GM21367 (cell line): Measurements from ENCODE around the gene ACO1.

Source experiments
- ATAC-seq: cut with Tn5 transposase; IDR thresholded peaks from one replicate; pipeline ENCODE4 v1.9.1; 2021; ENCODE audit not compliant: unreplicated experiment

The ACO1 gene

GRCh38 chr9:32382565-32383320 is 1.7 kb upstream of the ACO1 start:
- no peak for ATAC-seq

DNA sequence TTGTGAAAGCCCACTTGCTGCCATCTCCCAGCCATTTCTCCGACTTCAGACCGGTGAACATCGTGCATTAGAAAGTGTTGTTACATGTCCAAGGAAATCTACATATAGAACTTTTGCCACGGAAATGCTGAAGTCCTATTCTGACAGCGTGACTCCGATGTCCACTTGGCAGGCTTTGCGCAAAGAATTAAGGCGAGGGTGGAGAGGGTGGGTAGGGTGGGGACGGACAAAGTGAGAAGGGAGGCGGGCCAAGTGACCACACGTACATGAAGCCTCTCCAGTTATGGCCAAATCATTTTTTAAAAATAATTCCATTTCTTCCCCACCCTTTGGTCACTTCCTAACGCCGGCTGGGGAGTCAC is 460 bp upstream of the ACO1 start:
- no peak for ATAC-seq

DNA sequence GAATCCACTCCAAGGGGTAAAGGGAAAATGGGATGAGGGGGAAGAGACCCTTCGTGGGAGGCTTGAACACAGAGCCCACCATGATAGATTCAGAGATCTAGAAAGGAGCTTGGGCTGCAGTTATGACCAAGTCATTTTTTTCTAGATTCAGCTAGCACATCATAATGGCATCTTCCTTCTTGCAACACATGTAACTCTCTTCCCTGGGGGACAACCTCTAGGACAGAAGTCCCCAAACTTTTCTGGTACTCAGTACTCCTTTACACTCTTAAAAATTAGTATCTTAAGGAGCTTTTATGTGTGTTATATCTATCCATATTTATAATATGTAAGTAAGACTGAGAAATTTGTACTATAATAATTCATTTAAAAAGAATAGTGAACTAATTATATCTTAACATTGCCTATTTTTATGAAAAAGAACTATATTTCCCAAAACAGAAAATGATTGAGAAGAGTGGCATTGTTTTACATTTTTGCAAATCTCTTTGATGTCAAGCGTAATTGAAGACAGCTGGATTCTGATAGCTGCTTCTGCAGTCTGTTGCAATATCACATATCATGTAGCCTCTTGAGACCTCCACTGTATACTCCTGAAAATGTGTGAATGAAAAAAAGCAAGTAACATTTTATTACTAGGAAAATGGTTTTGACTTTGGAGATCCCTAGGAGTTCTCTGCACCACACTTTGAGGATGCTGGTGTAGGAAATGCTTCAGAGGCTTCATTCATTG is 875 bp downstream of the ACO1 start:
- no peak for ATAC-seq

GRCh38 chr9:32385885-32386283 is 1.4 kb downstream of the ACO1 start:
- ATAC-seq, result no peak

DNA sequence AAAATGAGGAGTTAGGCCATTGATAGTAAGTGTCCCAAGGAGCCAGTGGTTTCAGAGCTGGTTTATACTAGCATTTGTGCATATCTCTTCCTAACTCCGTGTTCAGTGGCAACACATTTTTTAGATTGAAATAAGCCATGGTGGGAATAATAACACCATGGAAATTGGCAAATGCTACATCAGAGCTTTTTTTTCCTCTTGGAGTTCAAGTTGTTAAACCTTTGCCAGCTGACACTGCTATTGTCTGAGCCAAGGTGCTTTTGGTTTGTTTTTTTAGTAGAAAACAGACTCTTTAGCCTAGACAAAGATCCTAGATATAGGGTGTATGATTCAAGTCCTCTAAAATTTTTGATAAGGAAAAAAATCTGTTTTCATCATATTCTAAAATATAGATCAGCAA is 2.8 kb downstream of the ACO1 start:
- no peak for ATAC-seq

- ATAC-seq, result no peak
Observed at GRCh38 chr9:32389365-32389764, 4.9 kb downstream of the ACO1 start.

GRCh38 chr9:32393911-32394310 is 9.5 kb downstream of the ACO1 start:
- ATAC-seq, result no peak

DNA sequence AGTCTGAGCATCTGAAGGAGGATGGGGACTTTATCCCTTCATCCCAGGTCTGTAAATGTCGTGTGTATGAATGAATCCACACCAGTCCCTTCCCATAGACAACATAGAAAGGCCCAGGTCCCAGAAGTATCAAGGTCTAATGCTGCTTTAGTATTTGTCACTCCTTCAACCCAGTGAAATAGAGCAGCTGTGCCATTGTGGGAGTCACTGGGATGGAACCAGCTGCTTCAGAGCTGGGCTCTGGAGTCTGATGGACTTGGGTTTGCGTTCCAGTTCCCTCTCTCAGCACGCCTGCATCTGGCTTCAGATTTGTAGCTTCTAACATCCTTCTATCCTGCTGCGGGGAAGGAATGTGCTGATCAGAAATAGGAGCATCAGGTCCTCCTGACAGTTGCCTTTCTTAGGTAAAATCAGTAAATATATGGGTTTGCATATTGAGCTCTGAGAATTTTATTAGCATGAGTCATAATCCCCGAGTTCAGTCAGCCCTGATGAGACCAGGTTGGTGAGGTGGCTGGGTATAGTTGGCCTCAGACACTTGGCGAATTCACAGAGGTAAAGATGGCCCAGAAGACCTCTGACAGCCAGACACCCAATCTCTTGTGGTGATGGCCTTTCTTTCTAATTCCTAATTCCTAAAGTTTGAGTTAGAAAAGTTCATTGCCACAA is 10.1 kb downstream of the ACO1 start:
- no peak for ATAC-seq

DNA sequence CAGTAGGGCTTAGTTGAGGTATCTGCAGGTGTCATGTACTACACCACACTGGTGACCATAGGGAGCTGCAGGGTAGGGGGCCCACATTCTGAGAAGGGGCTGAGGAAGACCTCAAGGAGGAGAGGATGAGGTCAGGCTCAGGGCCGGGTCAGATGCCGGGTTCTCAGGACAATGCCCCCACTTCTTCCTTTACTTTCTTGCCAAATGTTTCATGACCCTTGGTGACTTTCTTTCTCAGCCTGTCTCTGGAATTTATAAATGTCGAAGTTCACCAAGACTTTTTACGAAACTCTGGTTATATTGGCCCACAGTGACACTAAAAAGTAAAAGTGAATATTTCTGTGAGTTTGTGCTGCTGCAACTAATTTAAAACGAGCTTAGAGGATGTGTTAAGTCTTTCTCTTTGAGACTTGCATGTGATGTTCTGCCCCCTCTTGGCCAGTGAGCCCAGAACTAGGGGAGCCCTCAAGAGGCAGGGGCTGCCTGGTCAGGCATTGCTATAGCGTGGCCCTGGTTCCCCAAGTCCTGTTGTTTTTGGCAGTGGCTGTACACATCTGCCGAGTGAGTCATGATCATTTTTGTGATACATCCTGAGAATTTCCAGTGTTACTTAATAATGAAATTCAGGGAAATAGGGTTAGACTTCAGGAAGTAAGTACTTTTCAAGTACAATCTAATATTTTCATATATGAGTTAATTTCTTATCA is 11.2 kb downstream of the ACO1 start:
- no peak for ATAC-seq

- no peak for ATAC-seq
Observed at GRCh38 chr9:32398207-32398606, 13.8 kb downstream of the ACO1 start.

DNA sequence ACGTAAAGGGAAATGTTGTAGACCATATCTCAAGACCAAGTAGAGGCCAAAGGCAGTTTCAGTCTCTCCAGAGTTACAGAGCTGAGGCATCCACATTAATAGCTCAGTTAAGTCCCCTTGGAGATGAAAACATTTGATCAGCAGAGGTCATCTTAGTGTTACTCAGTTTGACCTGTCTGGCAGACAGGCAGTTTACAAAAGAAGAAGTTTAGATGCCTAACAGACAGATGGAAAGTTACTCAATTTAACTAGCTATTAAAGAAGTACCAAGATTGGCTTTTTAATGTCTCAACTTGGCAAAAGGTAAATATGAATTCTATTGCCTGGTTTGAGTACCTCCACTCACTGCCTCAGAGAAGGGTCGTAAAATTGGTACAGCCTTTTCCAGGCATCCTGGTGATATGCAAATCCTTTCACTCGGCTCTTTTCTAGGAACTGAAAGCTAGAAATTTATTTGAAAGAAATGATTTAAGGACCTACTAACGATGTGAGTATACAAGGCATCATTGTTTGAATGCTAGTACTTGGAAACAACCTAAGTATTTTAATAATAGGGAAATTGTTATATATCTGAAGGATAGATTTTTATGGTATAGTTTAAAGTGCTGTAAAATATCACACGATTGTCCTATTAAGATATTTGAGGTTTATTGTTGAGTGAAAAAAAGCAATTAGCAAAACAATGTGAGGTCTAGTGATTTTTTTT is 14.8 kb downstream of the ACO1 start:
- ATAC-seq, result no peak

- no peak for ATAC-seq
Observed at GRCh38 chr9:32401488-32401887, 17.0 kb downstream of the ACO1 start.

- ATAC-seq, result no peak
Observed at GRCh38 chr9:32403567-32404260, 19.3 kb downstream of the ACO1 start.

DNA sequence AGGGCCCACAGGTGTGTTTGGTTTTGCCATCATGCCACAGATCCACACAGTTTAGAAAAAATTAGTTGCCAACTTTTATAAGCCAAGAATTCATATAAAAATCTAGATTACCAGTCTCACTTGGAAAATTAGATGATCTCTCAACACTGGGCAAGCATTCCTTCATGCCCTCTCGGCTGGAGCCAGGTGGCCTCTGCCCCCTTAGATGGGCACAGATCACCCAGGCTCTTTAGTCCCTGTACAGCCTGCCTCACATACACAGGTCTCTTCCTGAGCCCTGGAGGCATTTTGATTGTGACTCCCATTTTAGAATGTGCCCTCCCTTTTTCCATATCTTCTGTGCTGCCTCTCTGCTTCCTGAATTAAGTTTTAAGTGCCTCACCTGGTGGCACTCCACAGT is 20.0 kb downstream of the ACO1 start:
- no peak for ATAC-seq

- ATAC-seq, result no peak
Observed at GRCh38 chr9:32404856-32405255, 20.4 kb downstream of the ACO1 start.

DNA sequence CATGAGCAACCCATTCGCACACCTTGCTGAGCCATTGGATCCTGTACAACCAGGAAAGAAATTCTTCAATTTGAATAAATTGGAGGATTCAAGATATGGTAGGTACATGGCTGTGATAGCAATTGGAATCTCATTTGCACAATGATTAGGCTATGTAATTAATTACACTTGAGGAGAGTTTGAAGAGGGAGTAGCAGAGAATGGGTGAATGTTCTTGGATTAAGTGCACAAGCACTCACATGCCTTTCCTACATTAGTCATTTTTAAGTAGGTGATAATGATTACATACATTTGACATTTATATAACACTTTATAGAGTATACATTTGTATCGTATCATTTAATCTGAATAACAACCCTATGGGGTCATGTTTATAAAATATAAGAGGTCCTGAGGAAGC is 21.1 kb downstream of the ACO1 start:
- ATAC-seq, result no peak

- no peak for ATAC-seq
Observed at GRCh38 chr9:32406046-32406445, 21.6 kb downstream of the ACO1 start.

GRCh38 chr9:32411753-32412152 is 27.3 kb downstream of the ACO1 start:
- ATAC-seq, result no peak

- ATAC-seq, result no peak
Observed at GRCh38 chr9:32412440-32412839, 28.0 kb downstream of the ACO1 start.

- no peak for ATAC-seq
Observed at GRCh38 chr9:32413424-32413823, 29.0 kb downstream of the ACO1 start.
